Parathyroid adenoma (tissue), 2 donors: ENCODE results near the gene DOK6.
"Not testable (repeated sequence)": the region's sequence is repeated elsewhere in the genome, so short reads cannot be mapped to it uniquely, and the experiment has no call there.

Experiments used
- H2AFZ ChIP-seq: fragments of 300-600 bp; sonication (generic); one replicate; pipeline ENCODE4 v1.7.0; 2017; ENCODE audit warnings: antibody characterized with exemption, mild to moderate bottlenecking
- H3K27ac ChIP-seq: fragments of 300-600 bp; sonication (generic); one replicate; pipeline ENCODE4 v1.7.0; 2017
- H3K27me3 ChIP-seq: fragments of 300-600 bp; sonication (generic); one replicate; pipeline ENCODE4 v1.7.0; 2017; ENCODE audit warnings: low read length; ENCODE audit not compliant: control insufficient read depth, insufficient read depth
- H3K36me3 ChIP-seq: fragments of 300-600 bp; sonication (generic); one replicate; pipeline ENCODE4 v1.7.0; 2017; ENCODE audit warnings: low read length; ENCODE audit not compliant: control insufficient read depth, insufficient read depth
- H3K4me1 ChIP-seq: fragments of 300-600 bp; sonication (generic); one replicate; pipeline ENCODE4 v1.7.0; 2017; ENCODE audit warnings: control low read depth
- H3K4me2 ChIP-seq: fragments of 300-600 bp; sonication (generic); one replicate; pipeline ENCODE4 v1.7.0; 2017; ENCODE audit warnings: low read length
- H3K4me3 ChIP-seq: fragments of 300-600 bp; sonication (generic); one replicate; pipeline ENCODE4 v1.7.0; 2017; ENCODE audit warnings: low read depth, low read length
- H3K79me2 ChIP-seq: fragments of 300-600 bp; sonication (generic); one replicate; pipeline ENCODE4 v1.7.0; 2017; ENCODE audit warnings: control low read depth
- H3K9ac ChIP-seq: fragments of 300-600 bp; sonication (generic); one replicate; pipeline ENCODE4 v1.7.0; 2017; ENCODE audit warnings: mild to moderate bottlenecking
- H3K9me3 ChIP-seq: fragments of 300-600 bp; sonication (generic); one replicate; pipeline ENCODE4 v1.7.0; 2017; ENCODE audit warnings: low read length; ENCODE audit not compliant: control insufficient read depth
- CTCF ChIP-seq: fragments of 300-600 bp; sonication (generic); IDR thresholded peaks from one replicate; pipeline ENCODE4 v1.7.0; 2017; ENCODE audit warnings: antibody characterized with exemption, mild to moderate bottlenecking
- donor health status: primary hyperparathyroidism.

Gene DOK6

GRCh38 chr18:69854455-69854854 is 453.8 kb downstream of the DOK6 start:
- TF ChIP-seq CTCF = no peak
- Histone ChIP-seq H3K9me3 (no peaks in the 10 kb centered on the region), H3K4me1 (no peaks in the 10 kb centered on the region), H3K4me2 (no peak overlapping the region), H3K79me2 (no peaks in the 10 kb centered on the region), H3K27ac (no peak overlapping the region), H3K4me3 (no peak overlapping the region), H2AFZ (no peak overlapping the region), H3K9ac (no peak overlapping the region), H3K27me3 (no peaks in the 10 kb centered on the region), H3K36me3 (no peaks in the 10 kb centered on the region)

GRCh38 chr18:69858897-69859296 is 458.2 kb downstream of the DOK6 start:
- TF ChIP-seq CTCF = no peak
- no peak overlapping the region for H3K9ac ChIP-seq
- no peak overlapping the region for H3K27ac ChIP-seq
- no peaks in the 10 kb centered on the region for H3K36me3 ChIP-seq
- no peak overlapping the region for H2AFZ ChIP-seq
- H3K4me2 ChIP-seq = no peak overlapping the region
- no peaks in the 10 kb centered on the region for H3K27me3 ChIP-seq
- H3K79me2 ChIP-seq = no peaks in the 10 kb centered on the region
- H3K4me1 ChIP-seq = no peaks in the 10 kb centered on the region
- no peaks in the 10 kb centered on the region for H3K9me3 ChIP-seq
- H3K4me3 ChIP-seq = no peak overlapping the region

GRCh38 chr18:69864802-69865201 is 464.1 kb downstream of the DOK6 start:
- not testable (repeated sequence) for H3K79me2 ChIP-seq, H3K4me2 ChIP-seq, H3K9ac ChIP-seq

GRCh38 chr18:69865776-69866175 is 465.1 kb downstream of the DOK6 start:
- Histone ChIP-seq H3K4me3 (no peak overlapping the region), H3K36me3 (no peaks in the 10 kb centered on the region), H3K4me2 (no peak overlapping the region), H3K27ac (no peak overlapping the region), H3K79me2 (no peaks in the 10 kb centered on the region), H2AFZ (no peak overlapping the region), H3K9me3 (no peaks in the 10 kb centered on the region), H3K27me3 (no peaks in the 10 kb centered on the region), H3K9ac (no peak overlapping the region), H3K4me1 (no peaks in the 10 kb centered on the region)
- no peak for TF ChIP-seq CTCF

More at GRCh38 chr18:69864802-69865201, 464.1 kb downstream of the DOK6 start:
- H3K36me3 ChIP-seq, H3K4me1 ChIP-seq, H3K9me3 ChIP-seq, H2AFZ ChIP-seq, H3K27ac ChIP-seq, H3K4me3 ChIP-seq, H3K27me3 ChIP-seq: not testable (repeated sequence)

- Histone ChIP-seq H3K4me3 (no peak overlapping the region), H3K4me2 (no peak overlapping the region), H2AFZ (no peak overlapping the region), H3K27ac (no peak overlapping the region), H3K27me3 (no peaks in the 10 kb centered on the region), H3K9me3 (no peaks in the 10 kb centered on the region), H3K36me3 (no peaks in the 10 kb centered on the region), H3K9ac (no peak overlapping the region), H3K79me2 (no peaks in the 10 kb centered on the region), H3K4me1 (no peaks in the 10 kb centered on the region)
- TF ChIP-seq CTCF = no peak
Observed at GRCh38 chr18:69866212-69866611, 465.5 kb downstream of the DOK6 start.
